HepG2 (cell line): Measurements from ENCODE around the gene GLI3.

Source experiments
- ATF2 ChIP-seq: sonication (generic); formaldehyde crosslinking; IDR thresholded peaks from 2 replicates; pipeline ENCODE4 v1.4.0; 2020; ENCODE audit warnings: missing genetic modification reagents
- MXI1 ChIP-seq: IDR thresholded peaks from 3 replicates; pipeline ENCODE4 v1.6.1; 2012; ENCODE audit warnings: low read depth, low read length, inconsistent platforms, borderline replicate concordance
- ZNF12 ChIP-seq: sonication (generic); formaldehyde crosslinking; IDR thresholded peaks from 2 replicates; pipeline ENCODE4 v1.5.0; 2020; ENCODE audit warnings: missing genetic modification reagents
- TF ChIP-seq, protein P1 (sequence below): IDR thresholded peaks from 2 replicates; pipeline ENCODE4 v1.6.1; 2012; ENCODE audit warnings: inconsistent platforms

DNA sequence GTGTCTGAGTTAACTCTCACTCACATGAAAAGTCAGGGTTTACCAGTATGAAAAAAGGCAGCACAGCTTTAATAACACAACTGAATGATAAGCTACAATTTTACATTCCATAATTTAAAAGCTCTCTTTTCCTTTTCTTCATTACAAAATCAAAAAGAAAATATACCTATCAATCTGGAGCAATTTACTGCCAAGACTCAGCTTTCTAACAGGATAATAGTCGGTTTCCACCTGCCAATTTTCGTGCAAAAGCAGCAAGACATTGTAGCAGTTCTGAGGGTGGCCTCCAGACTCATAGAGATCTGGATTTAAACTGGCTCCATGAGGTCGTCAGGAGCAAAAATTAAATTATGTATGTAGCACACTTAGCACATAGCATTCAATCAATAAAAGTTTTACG is 191.0 kb downstream of the GLI3 start:
- TF ChIP-seq, protein P1, sequence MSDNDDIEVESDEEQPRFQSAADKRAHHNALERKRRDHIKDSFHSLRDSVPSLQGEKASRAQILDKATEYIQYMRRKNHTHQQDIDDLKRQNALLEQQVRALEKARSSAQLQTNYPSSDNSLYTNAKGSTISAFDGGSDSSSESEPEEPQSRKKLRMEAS = no peak
- TF ChIP-seq ATF2 (CRISPR knock-in tag) (no peak), ZNF12 (CRISPR knock-in tag) (no peak), MXI1 (no peak)
